Stimulated activated naive B cell treated with anti-CD40 and anti-IgM and Interleukin-4, amounts not matched to agents 10 μg/mL and 1 μg/mL and 100 μg/mL, for 72 hours (primary cell): ENCODE data around the gene TOR1A.
A peak's percentile ranks its signal among the peaks of the same experiment; 100 is the strongest.

Source experiments
- ATAC-seq, 2 donors: fragments of 150-1000 bp; cut with Tn5 transposase; replicated peaks; 2 replicates each; pipeline ENCODE4 v1.10.0; 2021; ENCODE audit warnings: moderate library complexity in 1 of 2
- DNase-seq: peaks from one replicate; pipeline ENCODE4 v3.0.0; 2021
- H3K27ac Mint-ChIP-seq: one replicate; pipeline ENCODE4 v1.8.0; 2022; ENCODE audit warnings: mild to moderate bottlenecking, mixed read lengths
- H3K27me3 Mint-ChIP-seq, 2 donors: one replicate each; pipeline ENCODE4 v1.8.0; 2022; ENCODE audit warnings: mixed read lengths in 2 of 2
- H3K36me3 Mint-ChIP-seq, 2 donors: one replicate each; pipeline ENCODE4 v1.8.0; 2022; ENCODE audit warnings: mixed read lengths in 2 of 2, mild to moderate bottlenecking in 1 of 2
- H3K4me1 Mint-ChIP-seq, 2 donors: one replicate each; pipeline ENCODE4 v1.8.0; 2022; ENCODE audit warnings: mixed read lengths in 2 of 2, mild to moderate bottlenecking in 1 of 2
- H3K4me3 Mint-ChIP-seq, 2 donors: one replicate each; pipeline ENCODE4 v1.8.0; 2022; ENCODE audit warnings: mild to moderate bottlenecking in 2 of 2, mixed read lengths in 2 of 2, moderate library complexity in 1 of 2
- H3K9me3 Mint-ChIP-seq, 2 donors: one replicate each; pipeline ENCODE4 v1.8.0; 2022; ENCODE audit warnings: mixed read lengths in 2 of 2, mild to moderate bottlenecking in 1 of 2

The TOR1A gene

GRCh38 chr9:129860653-129861446 lies 36.9 kb upstream of the TOR1A start:
- ATAC-seq (no peak), DNase-seq (no peak)
- no peak overlapping the region for H3K4me3 Mint-ChIP-seq
- H3K4me1 Mint-ChIP-seq: peaks cover 0 to 7% of the 10 kb centered on the region in 2 donors
- H3K27me3 Mint-ChIP-seq: no peaks in the 10 kb centered on the region
- no peak overlapping the region for H3K27ac Mint-ChIP-seq
- H3K9me3 Mint-ChIP-seq: no peaks in the 10 kb centered on the region
- H3K36me3 Mint-ChIP-seq: peaks cover 47 to 60% of the 10 kb centered on the region in 2 donors

- no peaks in the 10 kb centered on the region for H3K9me3 Mint-ChIP-seq
- peaks cover 55 to 67% of the 10 kb centered on the region in 2 donors for H3K36me3 Mint-ChIP-seq
- DNase-seq (no peak), ATAC-seq (no peak)
- no peak overlapping the region for H3K27ac Mint-ChIP-seq
- no peak overlapping the region for H3K4me3 Mint-ChIP-seq
- H3K27me3 Mint-ChIP-seq: no peaks in the 10 kb centered on the region
- H3K4me1 Mint-ChIP-seq: no peaks in the 10 kb centered on the region
Measured at GRCh38 chr9:129858167-129858962, 34.4 kb upstream of the TOR1A start.

GRCh38 chr9:129857207-129857606 lies 33.3 kb upstream of the TOR1A start:
- Mint-ChIP-seq H3K27ac (no peak overlapping the region), H3K36me3 (peaks cover 57 to 70% of the 10 kb centered on the region in 2 donors), H3K4me3 (no peak overlapping the region), H3K4me1 (no peaks in the 10 kb centered on the region), H3K9me3 (no peaks in the 10 kb centered on the region), H3K27me3 (no peaks in the 10 kb centered on the region)
- ATAC-seq (no peak), DNase-seq (no peak)

GRCh38 chr9:129854588-129855110 lies 30.7 kb upstream of the TOR1A start:
- Mint-ChIP-seq H3K4me1 (no peaks in the 10 kb centered on the region), H3K36me3 (peaks cover 60 to 74% of the 10 kb centered on the region in 2 donors)
- no peak for ATAC-seq

GRCh38 chr9:129853614-129854013 lies 29.7 kb upstream of the TOR1A start:
- Mint-ChIP-seq H3K9me3 (no peaks in the 10 kb centered on the region), H3K4me1 (no peaks in the 10 kb centered on the region), H3K27ac (no peak overlapping the region)

More at GRCh38 chr9:129854588-129855110, 30.7 kb upstream of the TOR1A start:
- H3K27ac Mint-ChIP-seq: no peak overlapping the region
- H3K27me3 Mint-ChIP-seq: no peaks in the 10 kb centered on the region
- H3K4me3 Mint-ChIP-seq: no peak overlapping the region
- no peaks in the 10 kb centered on the region for H3K9me3 Mint-ChIP-seq
- DNase-seq: no peak

GRCh38 chr9:129852579-129852978 lies 28.6 kb upstream of the TOR1A start:
- no peaks in the 10 kb centered on the region for H3K27me3 Mint-ChIP-seq
- H3K36me3 Mint-ChIP-seq: peaks cover 54 to 63% of the 10 kb centered on the region in 2 donors
- no peaks in the 10 kb centered on the region for H3K4me1 Mint-ChIP-seq
- H3K27ac Mint-ChIP-seq: no peak overlapping the region
- H3K9me3 Mint-ChIP-seq: no peaks in the 10 kb centered on the region
- H3K4me3 Mint-ChIP-seq: no peak overlapping the region
- DNase-seq (no peak), ATAC-seq (no peak)

More at GRCh38 chr9:129853614-129854013, 29.7 kb upstream of the TOR1A start:
- DNase-seq (no peak), ATAC-seq (no peak)
- peaks cover 59 to 73% of the 10 kb centered on the region in 2 donors for H3K36me3 Mint-ChIP-seq
- no peak overlapping the region for H3K4me3 Mint-ChIP-seq
- H3K27me3 Mint-ChIP-seq: no peaks in the 10 kb centered on the region

GRCh38 chr9:129851821-129852220 lies 27.9 kb upstream of the TOR1A start:
- DNase-seq (no peak), ATAC-seq (no peak)
- Mint-ChIP-seq H3K27ac (no peak overlapping the region), H3K36me3 (peaks cover 51 to 57% of the 10 kb centered on the region in 2 donors), H3K4me1 (no peaks in the 10 kb centered on the region), H3K4me3 (no peak overlapping the region), H3K9me3 (no peaks in the 10 kb centered on the region), H3K27me3 (no peaks in the 10 kb centered on the region)

- H3K4me1 Mint-ChIP-seq: no peaks in the 10 kb centered on the region
- DNase-seq (no peak), ATAC-seq (no peak)
- H3K9me3 Mint-ChIP-seq: no peaks in the 10 kb centered on the region
- H3K36me3 Mint-ChIP-seq: peaks cover 46 to 50% of the 10 kb centered on the region in 2 donors
- H3K27ac Mint-ChIP-seq: no peak overlapping the region
- H3K4me3 Mint-ChIP-seq: no peak overlapping the region
- no peaks in the 10 kb centered on the region for H3K27me3 Mint-ChIP-seq
Measured at GRCh38 chr9:129850821-129851550, 27.1 kb upstream of the TOR1A start.

- no peak overlapping the region for H3K27ac Mint-ChIP-seq
Measured at GRCh38 chr9:129849901-129850300, 26.0 kb upstream of the TOR1A start.

GRCh38 chr9:129848712-129849441 lies 24.9 kb upstream of the TOR1A start:
- H3K4me3 Mint-ChIP-seq: no peak overlapping the region
- no peak overlapping the region for H3K27ac Mint-ChIP-seq
- H3K27me3 Mint-ChIP-seq: no peaks in the 10 kb centered on the region
- peaks cover 0 to 5% of the 10 kb centered on the region in 2 donors for H3K4me1 Mint-ChIP-seq
- H3K36me3 Mint-ChIP-seq: peaks cover 26 to 32% of the 10 kb centered on the region in 2 donors
- DNase-seq: no peak
- H3K9me3 Mint-ChIP-seq: no peaks in the 10 kb centered on the region
- no peak for ATAC-seq

More at GRCh38 chr9:129849901-129850300, 26.0 kb upstream of the TOR1A start:
- no peaks in the 10 kb centered on the region for H3K27me3 Mint-ChIP-seq
- ATAC-seq (no peak), DNase-seq (no peak)
- H3K4me1 Mint-ChIP-seq: peaks cover 0 to 5% of the 10 kb centered on the region in 2 donors
- no peaks in the 10 kb centered on the region for H3K9me3 Mint-ChIP-seq
- H3K4me3 Mint-ChIP-seq: no peak overlapping the region
- H3K36me3 Mint-ChIP-seq: peaks cover 36 to 42% of the 10 kb centered on the region in 2 donors

GRCh38 chr9:129845373-129845772 lies 21.4 kb upstream of the TOR1A start:
- H3K4me3 Mint-ChIP-seq: no peak overlapping the region
- peaks cover 8 to 9% of the 10 kb centered on the region in 2 donors for H3K36me3 Mint-ChIP-seq
- H3K27me3 Mint-ChIP-seq: no peaks in the 10 kb centered on the region
- peak overlapping the region; percentile 42 for H3K27ac Mint-ChIP-seq
- no peaks in the 10 kb centered on the region for H3K9me3 Mint-ChIP-seq
- peaks cover 0 to 5% of the 10 kb centered on the region in 2 donors for H3K4me1 Mint-ChIP-seq
- ATAC-seq (no peak), DNase-seq (no peak)

- no peak overlapping the region for H3K4me3 Mint-ChIP-seq
- H3K36me3 Mint-ChIP-seq: peaks cover 13 to 19% of the 10 kb centered on the region in 2 donors
- DNase-seq (no peak), ATAC-seq (no peak)
- H3K27ac Mint-ChIP-seq: no peak overlapping the region
- no peaks in the 10 kb centered on the region for H3K9me3 Mint-ChIP-seq
- H3K27me3 Mint-ChIP-seq: no peaks in the 10 kb centered on the region
- peaks cover 24 to 35% of the 10 kb centered on the region in 2 donors for H3K4me1 Mint-ChIP-seq
Measured at GRCh38 chr9:129841071-129841470, 17.1 kb upstream of the TOR1A start.

GRCh38 chr9:129840034-129840433 lies 16.1 kb upstream of the TOR1A start:
- H3K27me3 Mint-ChIP-seq: no peaks in the 10 kb centered on the region
- peaks cover 24 to 34% of the 10 kb centered on the region in 2 donors for H3K4me1 Mint-ChIP-seq
- ATAC-seq: no peak
- no peak overlapping the region for H3K4me3 Mint-ChIP-seq
- no peak overlapping the region for H3K27ac Mint-ChIP-seq
- H3K9me3 Mint-ChIP-seq: no peaks in the 10 kb centered on the region
- DNase-seq: no peak
- H3K36me3 Mint-ChIP-seq: peaks cover 13 to 20% of the 10 kb centered on the region in 2 donors
